SK-N-MC (cell line): ENCODE measurements around the gene SFN.

ENCODE experiments used
- EZH2 ChIP-seq: fragments of 200-600 bp; sonication (generic); IDR thresholded peaks from one replicate; pipeline ENCODE4 v1.6.1; 2017; ENCODE audit warnings: antibody characterized with exemption
- FOXP2 ChIP-seq: optimal IDR thresholded peaks from 2 replicates; pipeline ENCODE3; 2011; ENCODE audit warnings: mild to moderate bottlenecking, moderate library complexity; ENCODE audit not compliant: insufficient read depth; ENCODE audit errors: extremely low read length, control extremely low read depth
- POLR2AphosphoS5 ChIP-seq: IDR thresholded peaks from 2 replicates; pipeline ENCODE4 v1.6.1; 2012; ENCODE audit warnings: mild to moderate bottlenecking, low read depth, low read length, borderline replicate concordance

DNA sequence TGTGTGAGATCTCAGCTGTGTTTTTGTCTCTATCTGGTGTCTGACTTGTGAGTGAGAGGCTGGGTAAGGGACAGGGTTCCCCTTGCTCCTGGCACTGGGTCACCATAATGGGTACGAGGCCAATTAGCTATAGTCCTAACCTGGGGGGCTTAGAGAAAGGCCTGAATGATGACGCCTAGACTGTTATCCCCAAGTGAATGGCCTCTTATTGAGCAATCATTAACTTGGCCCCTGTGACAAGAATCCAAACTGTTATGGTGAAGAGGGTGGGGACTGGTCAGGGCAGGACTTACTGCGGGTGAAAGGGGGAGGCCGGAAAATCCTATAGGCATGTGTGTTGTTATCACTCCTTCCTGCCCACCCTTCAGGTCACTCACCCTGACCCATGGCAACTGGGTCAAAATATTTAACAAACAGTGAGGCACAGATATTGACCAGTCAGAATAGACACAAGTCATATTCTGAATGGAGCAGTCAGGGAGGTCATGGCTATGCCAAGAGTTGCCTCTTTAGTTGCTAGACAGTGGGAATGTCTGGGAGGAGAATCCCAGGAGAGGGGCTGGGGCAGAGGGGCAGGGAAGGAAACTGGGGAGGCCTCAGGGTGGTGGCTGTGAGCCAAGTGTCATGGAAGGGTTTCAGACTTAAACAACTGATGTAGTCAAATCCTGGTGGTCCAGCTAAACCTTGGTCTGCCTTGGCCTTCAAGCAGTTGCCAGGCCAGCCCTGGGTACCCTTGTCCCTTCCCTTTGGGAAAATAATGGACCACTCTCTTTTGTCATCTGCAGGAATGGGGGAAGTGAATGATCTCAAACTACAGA lies 47.6 kb downstream of the SFN start:
- TF ChIP-seq POLR2AphosphoS5: no peak
- TF ChIP-seq EZH2: no peak
- TF ChIP-seq FOXP2: no peak
